GM18519 (cell line): ENCODE results near the gene TULP4.
"Not testable (repeated sequence)": the region's sequence is repeated elsewhere in the genome, so short reads cannot be mapped to it uniquely, and the experiment has no call there.

ENCODE experiments used
- ATAC-seq: cut with Tn5 transposase; IDR thresholded peaks from one replicate; pipeline ENCODE4 v1.9.1; 2021; ENCODE audit warnings: mild to moderate bottlenecking, moderate library complexity; ENCODE audit not compliant: unreplicated experiment, low FRiP score

The TULP4 gene

DNA sequence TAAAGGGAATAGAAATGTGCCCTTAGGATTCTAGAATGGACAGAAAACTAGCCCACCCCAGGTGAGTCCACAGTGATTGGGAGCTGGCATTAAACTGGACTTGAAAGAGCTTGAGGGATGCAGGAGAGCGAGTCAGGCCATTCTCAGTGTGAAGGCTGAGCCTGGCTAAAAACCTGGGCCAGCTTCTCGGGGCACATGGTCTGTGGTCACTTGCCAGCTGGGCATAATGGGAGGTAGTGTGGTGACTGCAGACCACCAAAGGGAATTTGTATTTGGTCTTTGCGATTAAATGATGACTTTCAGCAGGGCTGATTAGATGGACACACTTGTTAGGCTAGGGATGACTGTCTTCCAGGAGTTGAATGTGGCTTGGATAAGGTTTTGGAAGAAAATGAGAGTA is 71.3 kb downstream of the TULP4 start:
- ATAC-seq, result no peak

DNA sequence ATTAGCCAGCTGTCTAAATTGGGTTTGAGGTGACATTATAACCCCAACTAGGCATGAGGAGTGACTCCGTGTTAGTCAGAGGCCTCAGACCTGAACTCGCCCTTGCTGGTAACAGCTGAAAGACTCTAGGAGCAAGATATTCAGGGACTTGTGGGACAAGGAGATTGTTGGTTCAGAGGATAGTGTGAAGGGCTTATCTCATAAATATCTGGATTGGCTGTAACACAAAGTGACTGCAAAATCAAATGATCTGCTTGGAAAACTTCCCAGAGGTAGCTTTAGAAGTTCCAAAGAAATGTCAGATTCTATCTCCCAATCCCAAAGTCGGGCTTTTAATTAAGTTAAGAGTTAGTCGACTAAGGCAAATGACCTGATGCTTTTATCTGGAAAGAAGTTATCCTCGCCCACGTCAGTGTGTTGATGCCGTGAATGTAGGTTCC is 72.4 kb downstream of the TULP4 start:
- no peak for ATAC-seq

GRCh38 chr6:158387036-158387435 is 74.8 kb downstream of the TULP4 start:
- no peak for ATAC-seq

GRCh38 chr6:158387578-158387977 is 75.3 kb downstream of the TULP4 start:
- ATAC-seq, result no peak

GRCh38 chr6:158388727-158389126 is 76.5 kb downstream of the TULP4 start:
- ATAC-seq, result no peak

GRCh38 chr6:158389193-158389919 is 77.1 kb downstream of the TULP4 start:
- ATAC-seq, result no peak

GRCh38 chr6:158391276-158391675 is 79.0 kb downstream of the TULP4 start:
- ATAC-seq, result no peak

- ATAC-seq, result not testable (repeated sequence)
These were observed 79.7 kb downstream of the TULP4 start for GRCh38 chr6:158391977-158392376.

GRCh38 chr6:158396136-158396535 is 83.9 kb downstream of the TULP4 start:
- ATAC-seq, result no peak

GRCh38 chr6:158397578-158397977 is 85.3 kb downstream of the TULP4 start:
- no peak for ATAC-seq

- no peak for ATAC-seq
These were observed 86.2 kb downstream of the TULP4 start for GRCh38 chr6:158398252-158399024.

GRCh38 chr6:158399040-158399700 is 86.9 kb downstream of the TULP4 start:
- no peak for ATAC-seq

DNA sequence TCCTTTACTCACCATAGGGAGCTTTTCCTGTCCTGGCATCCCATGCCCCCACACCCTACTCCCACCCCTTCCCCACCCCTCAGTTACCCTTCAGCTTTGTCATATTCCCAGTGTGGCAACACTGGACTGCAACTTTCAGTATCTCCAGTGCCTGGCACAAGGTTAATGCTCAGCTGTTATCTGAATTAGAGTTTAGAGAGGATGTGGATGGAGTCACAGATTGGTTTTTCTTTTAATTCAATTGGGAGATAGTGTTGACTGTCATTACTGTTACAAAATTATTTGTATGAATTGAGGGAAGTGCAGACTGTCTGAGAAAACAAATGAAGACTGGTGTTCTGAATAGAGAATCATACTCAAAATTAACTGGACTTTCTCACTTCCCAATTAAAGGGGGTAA is 89.9 kb downstream of the TULP4 start:
- ATAC-seq, result no peak

- ATAC-seq, result not testable (repeated sequence)
These were observed 93.1 kb downstream of the TULP4 start for GRCh38 chr6:158405321-158405831.

- ATAC-seq, result no peak
These were observed 93.7 kb downstream of the TULP4 start for GRCh38 chr6:158405933-158406332.

DNA sequence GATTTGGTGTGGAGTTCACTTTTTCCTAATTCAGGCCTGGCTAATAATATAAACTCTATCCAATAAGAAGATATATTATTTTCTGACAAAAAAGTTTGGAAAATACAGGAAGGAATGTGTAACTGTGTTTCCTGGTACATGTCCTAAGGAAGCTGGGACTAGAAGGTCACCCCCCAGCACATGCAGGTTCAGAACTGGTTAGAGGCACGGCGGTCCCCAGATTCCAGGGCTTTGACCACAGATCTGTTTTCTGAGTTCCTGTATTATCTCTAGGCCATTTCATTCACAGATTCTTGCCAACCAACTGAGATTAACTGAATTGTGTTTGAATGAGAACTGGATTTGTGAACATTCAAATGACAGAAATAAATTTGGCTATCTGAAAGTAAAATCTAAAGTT is 94.5 kb downstream of the TULP4 start:
- no peak for ATAC-seq

GRCh38 chr6:158408013-158408412 is 95.7 kb downstream of the TULP4 start:
- ATAC-seq, result no peak

DNA sequence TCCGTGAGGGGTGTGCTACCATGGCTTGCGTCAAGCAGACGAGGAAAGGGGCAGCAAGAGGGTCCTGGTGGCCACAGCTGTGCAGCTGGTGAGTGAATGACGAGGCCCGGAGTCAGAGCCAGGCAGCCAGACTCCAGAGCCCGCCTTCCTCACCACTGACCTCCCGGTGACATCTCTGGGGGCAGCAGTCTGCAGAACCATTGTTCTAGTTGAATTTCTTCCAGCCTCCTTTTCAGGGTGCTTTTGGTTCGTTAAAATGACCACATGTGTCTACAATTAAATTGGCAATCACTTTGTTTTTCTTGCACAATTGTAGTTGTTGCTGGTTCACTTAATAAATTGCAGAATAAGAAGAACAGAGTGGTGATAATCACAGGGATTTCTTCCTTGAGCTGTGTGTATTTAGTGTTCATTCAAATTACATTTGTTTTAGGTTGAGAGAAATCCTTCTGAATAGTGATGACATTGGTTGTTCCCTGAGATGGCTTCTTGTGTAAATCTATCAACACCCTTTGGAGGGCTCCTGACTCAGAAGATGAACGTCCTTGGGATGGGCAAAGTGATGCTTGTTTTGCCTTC is 96.4 kb downstream of the TULP4 start:
- ATAC-seq, result no peak

GRCh38 chr6:158409451-158409850 is 97.2 kb downstream of the TULP4 start:
- no peak for ATAC-seq

GRCh38 chr6:158410784-158411183 is 98.5 kb downstream of the TULP4 start:
- no peak for ATAC-seq

DNA sequence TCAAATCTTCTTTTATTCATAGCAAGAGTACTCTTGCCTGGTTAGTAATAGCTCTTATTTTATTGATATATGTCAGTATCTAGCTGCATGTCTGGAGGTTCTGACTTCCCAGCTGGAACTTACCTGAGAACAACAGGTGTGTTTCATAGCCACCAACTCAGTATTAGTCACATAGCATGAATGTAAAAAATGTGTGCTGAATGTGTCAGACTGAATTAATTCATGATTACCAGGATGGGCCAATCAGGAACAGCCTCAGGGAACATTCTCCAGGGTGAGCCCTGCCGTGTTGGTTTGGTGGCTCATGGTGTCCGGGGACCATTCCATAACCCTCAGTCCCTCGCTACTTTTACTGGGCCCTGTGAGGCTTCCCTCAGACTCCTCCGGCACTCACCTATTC is 99.7 kb downstream of the TULP4 start:
- no peak for ATAC-seq
